Measurements from ENCODE around the gene PDXP.

PDXP gene

GRCh38 chr22:37617431-37617830 is 41.1 kb upstream of the PDXP start:
- DNase-seq (ENCODE audit: low read depth), result no peak
- in situ Hi-C loops (cut with HindIII; ENCODE audit: low sequenced_read_pairs), result no loop called here
- H3K4me3 ChIP-seq (ENCODE audit: low read depth, low read length), result no peak overlapping the region
- no peak for TF ChIP-seq CTCF (IDR thresholded peaks at IDR 0.05; ENCODE audit: low read depth, low read length, missing control alignments)

GRCh38 chr22:37618072-37618656 is 40.4 kb upstream of the PDXP start:
- H3K4me3 ChIP-seq (ENCODE audit: low read depth, low read length), result no peak overlapping the region
- TF ChIP-seq CTCF (IDR thresholded peaks at IDR 0.05; ENCODE audit: low read depth, low read length, missing control alignments), result no peak
- in situ Hi-C loops (cut with HindIII; ENCODE audit: low sequenced_read_pairs), result no loop called here
- DNase-seq (ENCODE audit: low read depth), result no peak

DNA sequence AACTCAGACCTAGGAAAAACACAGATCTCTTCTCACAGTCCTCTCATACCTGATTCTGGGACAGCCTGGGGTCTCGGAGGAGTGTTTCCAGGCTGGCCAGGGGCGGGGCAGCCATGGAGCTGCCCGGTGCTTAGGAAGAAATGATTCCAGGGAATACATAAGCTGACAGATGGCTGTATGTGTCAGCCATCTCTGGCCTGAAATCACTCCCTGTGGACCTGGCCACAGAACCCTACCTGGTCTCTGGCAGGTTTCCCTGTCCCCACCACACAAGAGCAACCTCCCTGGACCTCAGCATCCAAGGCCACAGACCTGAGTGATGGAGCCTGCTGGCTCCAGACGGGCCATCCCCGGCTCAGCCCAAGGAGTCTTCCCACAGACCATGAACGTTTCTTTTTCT is 39.8 kb upstream of the PDXP start:
- H3K4me3 ChIP-seq (ENCODE audit: low read depth, low read length), result no peak overlapping the region
- no peak for TF ChIP-seq CTCF (IDR thresholded peaks at IDR 0.05; ENCODE audit: low read depth, low read length, missing control alignments)
- in situ Hi-C loops (cut with HindIII; ENCODE audit: low sequenced_read_pairs), result no loop called here
- no peak for DNase-seq (ENCODE audit: low read depth)

DNA sequence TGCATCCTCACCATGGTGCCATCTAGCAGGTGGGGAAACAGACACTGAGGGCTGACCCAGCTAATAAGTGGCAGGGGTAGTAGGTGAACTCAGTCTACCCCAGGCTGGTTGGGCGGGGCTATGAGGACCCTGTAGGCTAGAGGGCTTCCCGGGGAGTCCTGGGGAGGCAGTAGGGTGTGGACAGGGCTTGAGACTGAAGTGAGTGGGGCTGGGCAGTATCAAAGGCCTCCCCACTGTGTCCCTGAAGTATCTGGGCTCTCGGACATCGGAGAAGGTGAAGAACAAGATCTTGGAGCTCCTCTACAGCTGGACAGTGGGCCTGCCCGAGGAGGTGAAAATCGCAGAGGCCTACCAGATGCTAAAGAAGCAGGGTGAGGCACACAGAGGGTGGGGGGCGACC is 38.5 kb upstream of the PDXP start:
- TF ChIP-seq CTCF (IDR thresholded peaks at IDR 0.05; ENCODE audit: low read depth, low read length, missing control alignments), result no peak
- no peak for DNase-seq (ENCODE audit: low read depth)
- no peak overlapping the region for H3K4me3 ChIP-seq (ENCODE audit: low read depth, low read length)
- in situ Hi-C loops (cut with HindIII; ENCODE audit: low sequenced_read_pairs), result no loop called here

GRCh38 chr22:37621352-37621860 is 37.1 kb upstream of the PDXP start:
- no peak overlapping the region for H3K4me3 ChIP-seq (ENCODE audit: low read depth, low read length)
- DNase-seq (ENCODE audit: low read depth), result no peak
- TF ChIP-seq CTCF (IDR thresholded peaks at IDR 0.05; ENCODE audit: low read depth, low read length, missing control alignments), result no peak
- in situ Hi-C loops (cut with HindIII; ENCODE audit: low sequenced_read_pairs), result no loop called here

- in situ Hi-C loops (cut with HindIII; ENCODE audit: low sequenced_read_pairs), result no loop called here
- no peak for DNase-seq (ENCODE audit: low read depth)
- TF ChIP-seq CTCF (IDR thresholded peaks at IDR 0.05; ENCODE audit: low read depth, low read length, missing control alignments), result peak; percentile 83
- H3K4me3 ChIP-seq (ENCODE audit: low read depth, low read length), result no peak overlapping the region
Measured at GRCh38 chr22:37623075-37624016, 35.2 kb upstream of the PDXP start.

Measured in astrocyte of the cerebellum (primary cell).